DMS79 (cell line): Measurements from ENCODE around the gene ROR1.

ENCODE experiments used
- DNase-seq: peaks from one replicate; lab custom pipeline; 2025; lab: John Stamatoyannopoulos, UW

The ROR1 gene

DNA sequence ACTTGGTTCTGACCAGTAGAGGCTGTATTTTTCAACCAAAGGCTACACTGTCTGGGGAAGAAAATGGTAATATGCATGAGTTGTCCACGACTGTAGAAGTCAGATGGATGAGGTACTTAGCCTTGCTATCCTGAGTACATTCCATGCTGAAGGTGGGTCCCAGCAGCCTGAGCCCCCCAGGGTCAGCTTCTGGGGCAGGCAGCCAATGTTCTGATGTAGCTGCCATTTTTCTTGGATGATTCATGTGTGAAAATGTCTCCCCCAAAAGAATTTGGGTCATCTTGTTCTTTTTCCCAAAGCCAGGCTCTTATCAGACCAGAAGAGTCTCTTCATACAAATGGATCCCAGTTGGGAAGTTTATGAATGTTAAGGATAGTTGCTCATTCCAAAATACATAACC lies 257.4 kb downstream of the ROR1 start:
- DNase-seq, result no peak

DNA sequence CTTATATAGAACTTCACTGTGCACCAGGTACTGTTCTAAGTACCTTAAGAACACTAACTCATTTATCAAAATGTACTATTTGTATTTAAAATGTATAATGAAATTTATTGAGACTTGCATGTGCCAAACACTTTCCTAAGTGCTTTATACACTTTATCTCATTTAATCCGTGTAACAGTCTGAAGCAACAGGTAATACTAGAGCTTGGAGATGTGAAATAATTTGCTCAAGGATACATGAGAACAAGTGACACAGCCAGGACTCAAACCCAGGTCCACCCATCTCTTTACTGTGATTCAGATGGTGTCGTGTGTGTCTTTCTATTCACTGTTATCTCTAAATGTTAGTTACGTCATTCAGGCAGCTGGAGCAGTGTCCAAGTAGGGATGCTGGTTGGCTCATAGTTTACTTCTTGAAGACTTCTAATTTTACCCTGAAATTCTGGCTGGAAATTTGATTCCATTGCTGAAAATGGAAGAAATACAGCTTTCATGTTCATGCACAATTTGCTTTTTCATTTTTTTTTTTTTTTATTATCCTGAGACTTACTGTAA lies 259.9 kb downstream of the ROR1 start:
- no peak for DNase-seq

DNA sequence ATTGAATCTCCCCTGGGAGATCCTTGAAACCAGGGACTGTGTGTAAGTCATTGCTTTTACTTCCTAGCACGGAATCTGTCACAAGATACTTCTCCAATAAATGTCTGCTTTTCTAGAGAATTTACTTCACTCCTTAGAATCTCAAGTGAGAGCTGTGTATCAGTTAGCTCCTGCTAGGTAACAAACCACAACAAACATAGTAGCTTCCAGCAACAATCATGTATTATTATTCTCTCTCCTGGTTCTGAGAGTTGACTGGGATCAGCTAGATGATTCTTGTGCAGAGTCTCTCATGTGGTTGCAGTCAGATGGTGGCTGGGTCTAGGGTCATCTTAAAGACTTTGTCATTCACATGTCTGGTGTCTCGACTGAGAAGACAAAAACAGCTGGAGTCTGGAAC lies 262.7 kb downstream of the ROR1 start:
- no peak for DNase-seq

DNA sequence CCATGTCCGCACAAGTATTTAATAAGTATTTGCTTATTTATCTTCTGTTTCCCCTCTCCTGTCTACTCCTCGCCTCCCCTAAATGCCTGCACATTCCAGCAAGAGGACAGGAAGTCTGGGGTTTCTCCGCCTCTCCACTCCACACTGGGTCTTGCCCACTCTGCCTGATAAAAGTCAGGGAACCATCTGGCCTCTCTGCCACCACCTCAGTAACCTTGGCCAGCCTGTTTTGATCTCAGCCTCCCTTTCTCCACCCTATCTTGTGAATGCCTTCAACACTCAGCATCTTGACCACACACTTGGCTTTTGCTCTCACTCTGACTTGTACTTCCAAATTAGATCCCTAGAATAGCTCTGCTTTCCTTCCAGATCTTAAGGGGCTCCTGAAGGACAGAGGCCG lies 264.3 kb downstream of the ROR1 start:
- no peak for DNase-seq

DNA sequence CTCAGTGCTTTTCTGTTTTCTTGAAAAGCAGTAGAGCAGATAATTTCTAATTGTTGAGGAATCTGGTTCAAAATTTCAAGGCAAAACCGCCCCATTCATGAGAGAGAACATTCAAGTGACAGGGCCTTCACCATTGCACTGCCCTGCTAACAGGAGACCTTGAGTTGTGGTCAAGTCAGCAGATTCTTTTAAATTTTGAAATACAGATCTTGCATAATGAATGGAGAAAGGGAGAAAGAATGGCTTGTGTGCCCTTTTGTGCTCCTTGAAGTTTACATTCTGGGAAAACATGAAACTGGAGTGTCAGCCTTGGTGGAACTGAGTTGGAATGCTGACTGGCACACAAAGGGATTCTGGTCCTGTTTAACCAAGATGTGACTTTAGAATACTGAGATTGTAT lies 265.1 kb downstream of the ROR1 start:
- no peak for DNase-seq

DNA sequence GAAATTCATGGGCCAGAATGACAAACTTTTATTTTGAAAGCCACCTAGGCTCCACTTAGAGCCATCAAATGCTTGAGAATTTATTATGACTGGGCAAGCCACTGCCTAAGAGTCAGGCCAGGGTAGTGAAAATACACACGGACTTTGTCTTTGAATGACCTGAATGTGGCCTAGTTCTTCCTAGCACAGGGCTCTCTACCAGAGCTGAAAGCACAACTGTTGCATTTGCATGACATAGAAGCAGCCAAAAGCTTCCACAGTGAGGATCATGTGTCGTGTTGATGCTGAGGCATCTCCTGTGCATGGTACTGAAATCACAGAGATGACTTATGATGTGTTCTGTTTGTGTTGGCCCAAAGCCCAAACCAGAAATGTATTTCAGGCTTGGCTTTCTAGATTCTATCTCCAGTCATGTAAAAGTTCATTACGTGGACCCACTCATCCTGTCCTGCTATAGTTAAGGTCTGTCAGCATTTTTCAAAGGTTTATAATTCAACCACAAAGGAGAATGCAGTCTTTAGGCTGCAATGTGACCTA lies 265.6 kb downstream of the ROR1 start:
- DNase-seq, result no peak

DNA sequence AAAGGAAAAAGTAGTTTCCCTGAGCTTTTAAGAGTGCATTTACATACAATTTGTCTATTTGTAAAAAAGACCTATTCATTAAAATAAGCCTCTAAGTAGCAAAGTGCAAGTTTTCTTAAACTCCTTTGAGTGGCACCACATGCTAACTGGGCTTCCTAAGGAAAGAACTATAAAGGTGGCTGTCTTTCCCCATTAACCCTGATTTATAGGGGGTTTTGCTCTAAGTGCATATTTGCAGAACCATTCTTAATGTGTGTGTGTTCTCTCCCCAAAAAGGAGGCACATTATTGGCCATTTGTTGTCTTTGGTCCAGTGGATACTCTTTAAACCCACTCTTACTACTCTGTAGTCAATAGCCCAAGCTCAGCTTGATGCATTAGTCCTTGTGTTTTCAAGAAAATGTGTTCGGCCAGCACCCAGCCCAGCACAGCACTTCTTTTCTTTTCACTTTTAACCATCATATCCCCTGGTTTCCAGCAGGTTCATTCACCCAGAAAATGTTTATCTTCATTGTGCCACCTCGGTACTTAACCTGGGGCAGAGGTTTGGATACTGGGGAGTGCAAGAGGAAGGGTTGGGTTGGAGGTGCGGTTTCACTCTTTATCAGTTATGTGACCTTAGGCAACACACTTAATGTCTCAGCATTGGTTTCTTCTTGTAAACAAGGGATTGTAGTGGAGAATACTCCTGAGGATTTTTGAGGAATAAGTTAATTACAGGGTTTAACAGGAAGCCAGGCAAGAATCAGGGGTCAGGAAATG lies 267.7 kb downstream of the ROR1 start:
- no peak for DNase-seq

DNA sequence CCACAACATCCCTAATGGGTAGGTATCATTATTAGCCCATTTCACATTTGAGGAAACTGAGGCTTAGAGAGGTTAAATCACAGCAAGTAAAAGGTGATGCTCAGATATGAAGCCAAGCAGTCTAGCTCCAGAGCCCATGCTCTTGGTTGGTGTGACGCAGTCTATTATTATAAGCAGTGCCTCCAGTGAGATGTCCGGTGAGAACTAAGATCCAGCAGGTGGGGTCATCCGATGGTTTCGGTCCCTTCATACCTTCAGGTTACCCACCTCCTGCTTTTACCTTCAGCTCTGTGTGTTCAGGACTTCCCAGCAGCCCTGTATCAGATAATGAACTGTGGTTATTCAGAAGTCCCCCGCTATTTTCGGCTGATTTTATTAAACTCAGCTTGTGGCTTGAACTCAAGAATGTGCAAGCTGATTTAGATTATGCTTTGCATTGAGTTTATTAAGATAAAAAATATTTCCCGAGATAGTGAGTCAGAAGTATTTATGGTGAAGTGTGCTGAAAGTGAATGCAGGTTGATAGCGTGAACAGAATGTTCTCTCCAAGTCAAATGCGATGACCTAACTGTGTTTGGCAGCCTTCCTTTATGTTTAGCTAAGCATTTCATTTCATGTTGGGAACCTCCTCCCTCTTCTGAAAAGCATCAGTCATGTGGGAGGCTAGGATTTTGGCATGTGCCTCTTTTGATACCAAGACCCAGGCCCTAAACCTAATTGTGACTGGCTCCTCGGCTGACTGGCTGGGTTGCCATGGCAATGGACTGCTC lies 268.7 kb downstream of the ROR1 start:
- DNase-seq, result no peak

DNA sequence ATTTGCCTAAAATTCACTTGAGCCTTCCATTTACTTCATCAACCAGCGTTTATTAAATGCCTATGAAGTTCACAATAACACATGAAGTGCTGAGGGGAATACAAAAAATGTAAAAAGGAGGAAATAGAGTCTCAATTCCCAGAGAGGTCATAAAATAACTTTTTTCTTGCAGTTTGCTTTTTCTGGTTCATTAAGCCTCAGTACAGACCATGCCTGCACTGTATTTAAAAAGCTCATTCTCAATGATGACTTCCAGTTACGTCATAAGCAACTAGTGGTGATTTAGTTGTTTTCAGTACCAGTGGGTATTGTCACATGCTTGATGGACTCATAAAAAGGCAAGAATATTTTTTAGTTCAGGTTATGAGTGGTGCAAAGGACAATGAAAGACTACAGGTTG lies 269.5 kb downstream of the ROR1 start:
- DNase-seq, result no peak

DNA sequence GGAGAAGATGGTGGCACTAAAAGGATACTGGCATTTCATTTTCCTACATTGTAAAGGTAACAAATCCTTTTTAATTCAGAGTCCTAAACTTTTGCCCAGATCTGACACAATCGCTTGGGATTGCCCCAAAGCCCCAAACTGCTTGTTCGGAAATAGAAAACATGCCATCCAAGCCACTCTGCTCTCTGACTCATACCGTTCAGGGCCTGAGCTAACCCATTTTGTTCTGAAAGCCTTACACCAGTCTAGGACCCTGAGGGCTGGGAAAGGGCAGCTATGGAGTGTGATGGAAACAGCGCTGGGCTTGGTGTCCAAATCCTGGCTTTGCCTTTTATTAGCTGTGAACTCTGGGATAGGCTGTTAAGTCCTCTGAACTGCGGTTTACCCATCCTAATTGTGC lies 270.2 kb downstream of the ROR1 start:
- DNase-seq, result no peak

DNA sequence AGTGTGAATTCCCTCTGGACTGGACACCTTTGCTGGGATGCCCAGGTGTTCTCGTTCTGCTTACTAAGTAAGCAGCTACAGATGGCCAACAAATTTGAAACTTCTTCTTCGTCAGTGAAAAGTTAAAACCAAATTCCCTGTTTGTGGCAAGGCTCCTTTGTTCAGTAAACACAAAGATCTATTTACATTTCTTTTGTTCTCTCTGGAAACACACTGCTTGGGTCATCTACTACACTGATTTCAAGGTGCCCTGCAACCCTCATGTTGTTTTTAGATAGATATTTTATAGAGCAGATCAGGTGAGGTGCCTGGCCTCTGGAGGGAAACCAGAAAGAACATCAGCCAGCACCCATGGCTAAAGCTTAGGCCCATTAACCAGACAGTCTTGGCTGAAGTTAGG lies 272.4 kb downstream of the ROR1 start:
- DNase-seq, result no peak

DNA sequence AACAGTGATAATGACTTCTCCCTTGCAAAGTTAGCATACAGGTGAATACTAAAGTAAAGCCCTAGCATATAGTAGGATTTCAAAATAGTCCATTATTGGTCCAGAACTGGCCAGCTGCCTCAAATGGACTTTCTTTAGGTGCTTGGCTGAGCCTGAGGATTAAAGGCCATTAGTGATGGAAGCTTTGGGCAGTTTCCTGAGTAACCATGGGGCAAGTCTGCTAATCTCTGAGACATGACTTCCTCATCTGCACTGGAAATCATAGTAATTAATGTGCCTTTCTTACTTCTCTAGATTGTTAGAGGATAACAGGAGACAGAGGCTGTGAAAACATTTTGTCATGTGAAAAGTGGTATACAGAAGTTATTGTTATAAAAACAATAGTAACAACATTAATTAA lies 273.1 kb downstream of the ROR1 start:
- DNase-seq, result no peak

DNA sequence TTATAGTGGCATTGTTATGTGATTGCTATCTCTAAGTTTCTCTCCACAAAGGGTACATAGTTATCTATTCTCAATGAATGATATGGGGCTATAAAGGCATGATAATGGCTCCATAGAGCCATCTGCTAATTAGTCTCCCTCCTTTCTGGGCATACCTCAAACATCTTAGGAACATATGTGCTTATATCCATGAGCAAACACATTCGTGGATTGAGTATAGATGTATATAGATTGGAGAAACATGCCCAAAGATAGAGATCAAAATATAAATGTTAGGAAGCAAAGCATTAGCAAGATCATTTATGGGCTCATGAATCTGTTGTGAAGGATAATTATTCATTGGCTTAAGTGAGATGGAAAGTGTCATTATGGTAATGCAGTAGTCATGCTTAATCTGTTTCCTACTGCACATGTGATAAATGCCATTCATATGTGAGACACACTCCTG lies 273.8 kb downstream of the ROR1 start:
- DNase-seq, result no peak

DNA sequence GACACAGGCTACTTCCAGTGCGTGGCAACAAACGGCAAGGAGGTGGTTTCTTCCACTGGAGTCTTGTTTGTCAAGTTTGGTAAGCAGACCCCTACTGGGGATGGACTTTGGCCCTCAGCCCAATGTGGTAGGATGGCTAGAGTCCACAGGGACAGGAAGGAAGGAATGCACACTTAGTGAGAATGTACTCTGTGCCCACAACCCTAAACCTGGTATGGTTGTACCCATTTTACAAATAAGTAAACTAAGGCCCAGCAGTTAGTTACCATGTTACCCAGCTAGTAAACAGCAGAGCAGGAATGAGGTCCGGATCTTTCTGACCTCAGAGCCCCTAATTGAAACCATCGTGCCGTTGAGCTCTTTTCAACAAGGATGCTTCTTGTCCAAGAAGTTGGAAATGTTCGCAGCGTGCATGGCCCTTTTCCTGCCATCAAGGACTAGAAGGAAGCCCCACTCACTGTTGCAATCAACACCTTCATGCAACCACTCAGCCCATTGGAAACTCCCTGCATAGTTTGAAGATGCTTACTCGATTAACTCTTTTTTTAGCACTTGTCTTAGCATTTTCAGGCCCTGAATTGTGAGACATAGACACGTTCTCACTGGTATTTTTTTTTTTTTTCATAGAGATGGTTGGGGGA lies 276.2 kb downstream of the ROR1 start:
- DNase-seq, result no peak

DNA sequence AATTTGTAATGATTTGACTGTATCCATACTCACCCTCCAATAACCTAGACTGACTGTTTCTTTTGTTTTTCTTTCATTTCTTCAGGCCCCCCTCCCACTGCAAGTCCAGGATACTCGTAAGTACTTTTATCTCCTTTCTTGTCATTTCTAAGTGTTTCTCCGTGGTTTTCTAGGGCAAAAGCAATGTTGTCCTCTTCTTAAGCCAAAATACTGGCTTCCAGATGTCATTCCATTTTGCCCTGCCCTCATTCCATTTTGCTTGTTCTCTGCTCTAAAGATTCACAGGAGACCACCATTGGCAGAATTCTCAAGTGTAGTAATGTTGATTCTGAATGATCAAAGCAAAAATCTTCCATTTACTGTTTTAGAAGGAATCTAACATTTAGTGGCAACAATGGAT lies 276.8 kb downstream of the ROR1 start:
- DNase-seq, result no peak

DNA sequence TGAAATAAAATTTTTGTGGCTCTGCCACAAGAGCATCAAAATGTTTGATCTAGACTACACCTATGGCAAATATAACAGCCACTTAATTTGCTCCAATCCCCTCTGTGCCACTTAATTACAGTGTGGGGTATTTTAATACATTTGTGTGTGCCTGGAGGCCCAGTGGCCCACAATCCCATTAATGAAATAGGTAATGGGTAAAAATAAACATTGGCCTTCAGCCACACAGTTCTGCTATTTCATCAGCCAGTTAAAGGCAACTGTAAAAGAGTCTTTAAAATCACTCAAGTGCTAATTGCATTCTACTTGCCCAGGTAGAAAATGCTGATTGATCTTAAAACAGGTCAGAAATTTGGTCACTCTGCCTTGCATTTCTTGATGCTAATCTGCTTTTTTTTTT lies 278.0 kb downstream of the ROR1 start:
- peak; percentile 38 for DNase-seq

DNA sequence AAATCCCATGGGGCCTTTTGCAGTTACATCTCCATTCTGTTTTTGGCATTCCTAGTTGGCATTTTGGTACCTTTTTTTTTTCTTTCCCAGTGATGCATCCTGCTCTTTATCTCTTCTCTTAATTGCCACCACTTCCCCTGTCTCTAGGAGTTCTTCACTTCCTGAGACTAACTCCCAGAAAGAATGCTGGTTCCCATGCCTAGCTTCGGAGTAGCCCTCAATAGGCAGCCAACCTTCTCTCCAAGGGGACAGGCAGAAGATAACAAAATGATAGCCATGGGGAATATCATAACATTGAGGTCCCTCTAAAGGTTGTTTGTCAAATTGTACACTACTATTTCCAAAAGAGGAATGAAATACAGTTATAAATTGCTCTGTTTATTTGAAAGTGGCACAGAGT lies 279.0 kb downstream of the ROR1 start:
- DNase-seq, result no peak

DNA sequence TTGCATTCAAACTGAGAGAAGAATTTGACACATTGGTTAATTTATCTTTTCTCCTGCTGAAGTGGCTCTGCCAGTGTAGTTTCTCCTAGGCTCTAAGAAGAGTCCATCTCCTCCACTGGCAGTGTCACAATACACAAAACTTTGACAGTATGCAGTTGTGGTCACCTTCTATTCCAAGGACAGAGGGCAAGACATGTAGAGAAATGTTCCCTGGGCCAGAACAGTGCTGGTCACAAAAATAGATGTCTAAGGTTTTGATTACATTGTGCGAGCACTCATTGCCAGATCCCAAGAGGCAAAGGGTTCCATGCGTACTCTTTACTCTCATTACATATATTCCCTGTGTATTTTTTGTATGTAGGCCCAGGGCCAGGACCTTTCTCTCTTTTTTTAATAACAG lies 281.5 kb downstream of the ROR1 start:
- DNase-seq, result no peak

DNA sequence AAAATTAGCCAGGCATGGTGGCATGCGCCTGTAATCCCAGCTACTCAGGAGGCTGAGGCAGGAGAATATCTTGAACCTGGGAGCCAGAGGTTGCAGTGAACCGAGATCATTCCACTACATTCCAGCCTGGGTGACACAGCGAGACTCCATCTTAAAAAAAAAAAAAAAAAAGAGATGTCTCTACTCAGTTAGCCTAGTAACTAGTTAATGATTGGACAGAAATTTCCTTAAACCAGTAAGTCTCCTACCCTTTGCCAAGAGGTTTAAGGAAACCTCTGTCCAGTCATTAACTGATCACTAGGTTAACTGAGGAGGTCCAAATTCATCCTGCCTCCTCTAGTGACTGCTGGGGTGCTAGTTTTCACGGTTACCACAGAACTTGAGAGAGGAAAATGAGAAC lies 285.7 kb downstream of the ROR1 start:
- no peak for DNase-seq

DNA sequence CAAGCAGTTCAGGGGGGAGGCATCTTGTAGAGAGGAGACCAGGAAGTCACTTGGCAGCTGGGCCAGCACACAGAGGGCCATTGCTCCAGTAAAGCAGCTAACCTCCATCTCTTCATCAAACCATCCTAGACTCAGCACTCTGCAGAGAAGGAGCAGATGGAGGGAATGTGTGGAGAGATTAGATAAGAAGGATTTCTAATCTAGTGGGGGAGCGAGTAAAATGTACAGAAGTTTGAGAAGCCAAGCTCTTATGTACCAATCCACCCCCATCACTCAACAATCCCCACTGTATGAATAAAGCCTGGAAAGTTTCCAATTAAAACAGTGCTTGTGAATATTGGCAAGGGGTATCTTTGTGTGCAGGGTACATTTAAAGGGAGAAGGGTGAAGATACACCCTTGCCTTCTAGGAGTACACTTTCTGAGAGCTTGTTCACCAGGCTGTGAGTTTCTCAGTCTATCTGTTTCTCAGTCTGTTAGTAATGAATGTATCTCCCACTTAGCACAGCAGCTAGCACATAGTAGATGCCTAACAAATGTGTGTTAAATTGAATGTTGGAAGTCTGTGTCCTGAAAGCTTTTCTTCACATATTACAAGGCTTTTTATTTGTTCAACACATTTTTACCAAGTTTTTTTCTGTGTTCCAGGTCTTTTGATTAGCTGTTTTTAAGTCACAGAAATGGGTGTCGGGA lies 286.9 kb downstream of the ROR1 start:
- no peak for DNase-seq

DNA sequence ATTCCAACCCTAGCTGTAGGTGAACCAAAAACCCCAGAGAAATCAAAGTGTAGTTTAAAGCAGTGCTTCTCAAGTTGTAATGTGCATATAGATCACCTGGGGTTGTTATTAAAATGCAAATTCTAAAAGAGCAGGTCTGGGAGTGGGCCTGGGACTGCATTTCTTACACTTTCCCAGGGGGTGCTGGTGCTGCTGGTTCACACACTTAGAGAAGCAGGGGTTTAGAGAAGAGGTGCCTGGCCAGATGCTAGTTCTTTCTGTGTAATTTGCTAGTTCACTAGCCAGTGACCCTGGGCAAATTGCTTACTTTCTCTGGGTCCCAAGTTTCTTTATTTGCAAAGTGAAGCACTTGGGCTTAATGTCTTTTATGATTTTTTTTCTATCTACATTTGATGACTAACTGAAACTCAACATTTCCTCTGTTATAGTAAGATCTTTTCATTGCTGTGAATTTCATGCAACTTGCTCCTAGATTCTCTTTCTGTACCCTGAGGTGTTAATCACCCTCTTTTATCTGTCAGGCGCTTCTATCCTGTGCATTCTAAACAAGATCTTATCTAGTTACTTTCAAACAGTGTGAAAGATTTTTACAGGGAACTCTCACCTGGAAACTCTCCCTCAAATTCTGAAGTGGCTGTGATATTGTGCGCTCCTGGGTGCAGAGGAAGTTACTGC lies 287.8 kb downstream of the ROR1 start:
- DNase-seq, result no peak
